ENCODE measurements around the gene SNED1.

DNA sequence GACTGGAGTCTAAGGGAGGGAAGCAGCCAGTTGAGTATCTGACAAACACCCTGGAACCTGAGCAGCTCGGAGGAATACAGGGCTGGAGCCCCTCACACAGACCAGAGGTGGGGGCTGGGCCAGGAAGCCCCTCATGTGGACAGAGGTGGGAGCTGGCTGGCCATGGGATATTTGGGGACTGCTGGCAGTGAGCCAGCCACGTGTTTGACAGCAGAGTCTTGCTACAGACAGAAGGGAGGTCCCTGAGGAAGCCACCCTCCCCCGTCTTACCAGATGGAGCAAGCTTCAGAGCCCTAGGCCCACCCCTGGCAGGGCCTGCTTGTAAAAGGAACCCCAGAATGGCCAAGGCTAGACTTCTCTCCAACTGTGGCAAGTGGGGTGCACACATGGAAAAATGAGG is 107.2 kb downstream of the SNED1 start:
- TF ChIP-seq, protein P1, sequence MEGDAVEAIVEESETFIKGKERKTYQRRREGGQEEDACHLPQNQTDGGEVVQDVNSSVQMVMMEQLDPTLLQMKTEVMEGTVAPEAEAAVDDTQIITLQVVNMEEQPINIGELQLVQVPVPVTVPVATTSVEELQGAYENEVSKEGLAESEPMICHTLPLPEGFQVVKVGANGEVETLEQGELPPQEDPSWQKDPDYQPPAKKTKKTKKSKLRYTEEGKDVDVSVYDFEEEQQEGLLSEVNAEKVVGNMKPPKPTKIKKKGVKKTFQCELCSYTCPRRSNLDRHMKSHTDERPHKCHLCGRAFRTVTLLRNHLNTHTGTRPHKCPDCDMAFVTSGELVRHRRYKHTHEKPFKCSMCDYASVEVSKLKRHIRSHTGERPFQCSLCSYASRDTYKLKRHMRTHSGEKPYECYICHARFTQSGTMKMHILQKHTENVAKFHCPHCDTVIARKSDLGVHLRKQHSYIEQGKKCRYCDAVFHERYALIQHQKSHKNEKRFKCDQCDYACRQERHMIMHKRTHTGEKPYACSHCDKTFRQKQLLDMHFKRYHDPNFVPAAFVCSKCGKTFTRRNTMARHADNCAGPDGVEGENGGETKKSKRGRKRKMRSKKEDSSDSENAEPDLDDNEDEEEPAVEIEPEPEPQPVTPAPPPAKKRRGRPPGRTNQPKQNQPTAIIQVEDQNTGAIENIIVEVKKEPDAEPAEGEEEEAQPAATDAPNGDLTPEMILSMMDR (IDR thresholded peaks at IDR 0.05; ENCODE audit: low read length): no peak
- TF ChIP-seq EZH2phosphoT487 (IDR thresholded peaks at IDR 0.05; ENCODE audit: low read length): no peak
